Nephron (organoid): Measurements from ENCODE around the gene FREM1.

Experiments
- H3K27ac Mint-ChIP-seq, 3 experiments: 2 replicates each; pipeline ENCODE4 v1.8.0; 2020; ENCODE audit warnings: mixed read lengths in 3 of 3, mild to moderate bottlenecking in 2 of 3, moderate library complexity in 1 of 3
- H3K27me3 Mint-ChIP-seq: 2 replicates; pipeline ENCODE4 v1.8.0; 2021; ENCODE audit warnings: low read depth, mild to moderate bottlenecking, moderate library complexity, mixed read lengths
- H3K36me3 Mint-ChIP-seq: 2 replicates; pipeline ENCODE4 v1.8.0; 2020; ENCODE audit warnings: low read depth, mixed read lengths
- H3K4me1 Mint-ChIP-seq: 2 replicates; pipeline ENCODE4 v1.8.0; 2020; ENCODE audit warnings: mixed read lengths
- H3K4me3 Mint-ChIP-seq, 3 experiments: 2 replicates each; pipeline ENCODE4 v1.8.0; 2020; ENCODE audit warnings: mild to moderate bottlenecking in 3 of 3, mixed read lengths in 3 of 3, moderate library complexity in 2 of 3
- H3K9me3 Mint-ChIP-seq: 2 replicates; pipeline ENCODE4 v1.8.0; 2020; ENCODE audit warnings: mixed read lengths
- CTCF ChIP-seq, 3 experiments: fragments of 200-600 bp; sonication (generic); IDR thresholded peaks; one replicate each; pipeline ENCODE4 v1.5.0; 2021; ENCODE audit warnings: antibody characterized with exemption in 3 of 3; ENCODE audit not compliant: unreplicated experiment in 3 of 3

Gene FREM1

GRCh38 chr9:14941501-14942405 lies 31.5 kb upstream of the FREM1 start:
- peaks cover 2% of the 10 kb centered on the region for H3K9me3 Mint-ChIP-seq
- H3K27me3 Mint-ChIP-seq = no peaks in the 10 kb centered on the region
- no peaks in the 10 kb centered on the region for H3K36me3 Mint-ChIP-seq
- peak overlapping the region in 1 of 3 experiments; percentile 1 for H3K4me3 Mint-ChIP-seq
- peaks cover 27% of the 10 kb centered on the region for H3K4me1 Mint-ChIP-seq
- TF ChIP-seq CTCF (IDR thresholded peaks at IDR 0.05; ENCODE audit: unreplicated experiment in 3 of 3) = no peak
- H3K27ac Mint-ChIP-seq = peak overlapping the region; percentile 55 to 90 (median 70)

- peaks cover 2% of the 10 kb centered on the region for H3K9me3 Mint-ChIP-seq
- no peak overlapping the region for H3K4me3 Mint-ChIP-seq
- H3K4me1 Mint-ChIP-seq = peaks cover 47% of the 10 kb centered on the region
- H3K27ac Mint-ChIP-seq = peak overlapping the region in 2 of 3 experiments; percentile 7 to 67
- H3K36me3 Mint-ChIP-seq = no peaks in the 10 kb centered on the region
- TF ChIP-seq CTCF (IDR thresholded peaks at IDR 0.05; ENCODE audit: unreplicated experiment in 3 of 3) = no peak
- H3K27me3 Mint-ChIP-seq = no peaks in the 10 kb centered on the region
Observed at GRCh38 chr9:14939378-14939777, 29.1 kb upstream of the FREM1 start.

GRCh38 chr9:14937216-14937615 lies 27.0 kb upstream of the FREM1 start:
- no peak for TF ChIP-seq CTCF (IDR thresholded peaks at IDR 0.05; ENCODE audit: unreplicated experiment in 3 of 3)
- Mint-ChIP-seq H3K27ac (peak overlapping the region; percentile 96 to 98 (median 97)), H3K36me3 (no peaks in the 10 kb centered on the region), H3K4me3 (no peak overlapping the region), H3K4me1 (peaks cover 49% of the 10 kb centered on the region), H3K9me3 (peaks cover 2% of the 10 kb centered on the region), H3K27me3 (no peaks in the 10 kb centered on the region)

GRCh38 chr9:14936491-14936890 lies 26.3 kb upstream of the FREM1 start:
- Mint-ChIP-seq H3K36me3 (no peaks in the 10 kb centered on the region), H3K4me3 (peak overlapping the region in 1 of 3 experiments; percentile 12), H3K9me3 (peaks cover 2% of the 10 kb centered on the region), H3K4me1 (peaks cover 42% of the 10 kb centered on the region), H3K27ac (peak overlapping the region; percentile 96 to 98 (median 97)), H3K27me3 (no peaks in the 10 kb centered on the region)
- TF ChIP-seq CTCF (IDR thresholded peaks at IDR 0.05; ENCODE audit: unreplicated experiment in 3 of 3) = no peak

GRCh38 chr9:14935964-14936363 lies 25.7 kb upstream of the FREM1 start:
- peaks cover 2% of the 10 kb centered on the region for H3K9me3 Mint-ChIP-seq

More at GRCh38 chr9:14935964-14936363, 25.7 kb upstream of the FREM1 start:
- Mint-ChIP-seq H3K27ac (peak overlapping the region; percentile 96 to 98 (median 97)), H3K36me3 (no peaks in the 10 kb centered on the region), H3K27me3 (no peaks in the 10 kb centered on the region), H3K4me1 (peaks cover 38% of the 10 kb centered on the region), H3K4me3 (peak overlapping the region in 1 of 3 experiments; percentile 42)
- no peak for TF ChIP-seq CTCF (IDR thresholded peaks at IDR 0.05; ENCODE audit: unreplicated experiment in 3 of 3)
